ENCODE data around the gene DGAT2. TPM values are rescaled to one million over a fixed set of nuclear protein-coding genes. Genes with fewer than 3 reads are reported as not detected.

Gene DGAT2
- polyA plus RNA-seq, 1 donor (not counting 4 experiments of a cell fraction or from before 2014, with no cell fraction given) = 1.8 TPM

GRCh38 chr11:75767793-75768111 lies 826 bp upstream of the DGAT2 start:
- Histone ChIP-seq H3K9me1 (ENCODE audit: control insufficient read depth, extremely low read depth, insufficient read depth, low read length) (no peaks in the 10 kb centered on the region), H3K36me3 (ENCODE audit: control insufficient read depth in 2 of 2, extremely low read depth in 1 of 2, insufficient read depth in 2 of 2, low read length in 2 of 2) (no peaks in the 10 kb centered on the region), H2AFZ (ENCODE audit: control insufficient read depth, low read length) (no peak overlapping the region), H3K27ac (ENCODE audit: control insufficient read depth, insufficient read depth, low read length) (no peak overlapping the region), H3K9ac (ENCODE audit: control insufficient read depth, extremely low read depth, insufficient read depth, low read length) (no peak overlapping the region), H3K4me2 (ENCODE audit: control insufficient read depth, extremely low read depth, insufficient read depth, low read depth, low read length) (peak overlapping the region; percentile 77), H3K27me3 (ENCODE audit: control insufficient read depth, extremely low read depth, insufficient read depth, low read length) (peaks cover 33% of the 10 kb centered on the region), H3K4me3 (ENCODE audit: control insufficient read depth in 2 of 3, extremely low read depth in 1 of 3, insufficient read depth in 2 of 3, low read depth in 1 of 3, low read length in 3 of 3) (peak overlapping the region in 1 of 3 experiments; percentile 54), H3K9me3 (ENCODE audit: control insufficient read depth, low read depth, low read length) (no peaks in the 10 kb centered on the region), H3K79me2 (ENCODE audit: control insufficient read depth, insufficient read depth, low read length) (no peaks in the 10 kb centered on the region), H3K4me1 (ENCODE audit: control insufficient read depth, extremely low read depth, insufficient read depth, low read length) (peaks cover 9% of the 10 kb centered on the region), H4K20me1 (ENCODE audit: control insufficient read depth, extremely low read depth, insufficient read depth, low read length) (no peaks in the 10 kb centered on the region)
- DNase-seq (ENCODE audit: low read depth, low spot score) = no peak
- TF ChIP-seq EZH2 (IDR thresholded peaks at IDR 0.05; ENCODE audit: low read length) = no peak
- TF ChIP-seq CTCF (optimal IDR thresholded peaks at IDR 0.05 in 1 of 3, IDR thresholded peaks at IDR 0.05 in 1 of 3, conservative IDR thresholded peaks at IDR 0.05 in 1 of 3; ENCODE audit: extremely low read depth in 1 of 3, insufficient read depth in 2 of 3, low read length in 3 of 3) = no peak
- dilution Hi-C loops (cut with MboI; ENCODE audit: extremely low pct_ligation_motif_present, low sequenced_read_pairs) = no loop called here
- no peak for FAIRE-seq

- Histone ChIP-seq H3K9ac (ENCODE audit: control insufficient read depth, extremely low read depth, insufficient read depth, low read length) (peak overlapping the region; percentile 73), H3K4me3 (ENCODE audit: control insufficient read depth in 2 of 3, extremely low read depth in 1 of 3, insufficient read depth in 2 of 3, low read depth in 1 of 3, low read length in 3 of 3) (peak overlapping the region; percentile 45 to 63 (median 54)), H3K27ac (ENCODE audit: control insufficient read depth, insufficient read depth, low read length) (no peak overlapping the region), H3K36me3 (ENCODE audit: control insufficient read depth in 2 of 2, extremely low read depth in 1 of 2, insufficient read depth in 2 of 2, low read length in 2 of 2) (no peaks in the 10 kb centered on the region), H4K20me1 (ENCODE audit: control insufficient read depth, extremely low read depth, insufficient read depth, low read length) (no peaks in the 10 kb centered on the region), H3K9me1 (ENCODE audit: control insufficient read depth, extremely low read depth, insufficient read depth, low read length) (no peaks in the 10 kb centered on the region), H3K4me2 (ENCODE audit: control insufficient read depth, extremely low read depth, insufficient read depth, low read depth, low read length) (peak overlapping the region; percentile 77), H3K27me3 (ENCODE audit: control insufficient read depth, extremely low read depth, insufficient read depth, low read length) (peaks cover 33% of the 10 kb centered on the region), H3K4me1 (ENCODE audit: control insufficient read depth, extremely low read depth, insufficient read depth, low read length) (peaks cover 9% of the 10 kb centered on the region), H3K79me2 (ENCODE audit: control insufficient read depth, insufficient read depth, low read length) (no peaks in the 10 kb centered on the region), H3K9me3 (ENCODE audit: control insufficient read depth, low read depth, low read length) (no peaks in the 10 kb centered on the region), H2AFZ (ENCODE audit: control insufficient read depth, low read length) (peak overlapping the region; percentile 42)
- no peak for DNase-seq (ENCODE audit: low read depth, low spot score)
- TF ChIP-seq EZH2 (IDR thresholded peaks at IDR 0.05; ENCODE audit: low read length) (peak; percentile 88), CTCF (optimal IDR thresholded peaks at IDR 0.05 in 1 of 3, IDR thresholded peaks at IDR 0.05 in 1 of 3, conservative IDR thresholded peaks at IDR 0.05 in 1 of 3; ENCODE audit: extremely low read depth in 1 of 3, insufficient read depth in 2 of 3, low read length in 3 of 3) (no peak)
- dilution Hi-C loops (cut with MboI; ENCODE audit: extremely low pct_ligation_motif_present, low sequenced_read_pairs) = no loop called here
- no peak for FAIRE-seq
These were observed 562 bp downstream of the DGAT2 start for GRCh38 chr11:75768909-75769771.
